HepG2 (cell line): Measurements from ENCODE around the gene DPP6.

ENCODE experiments used
- AFF4 ChIP-seq: sonication (generic); formaldehyde crosslinking; IDR thresholded peaks from 2 replicates; pipeline ENCODE4 v1.4.0; 2020; ENCODE audit warnings: missing genetic modification reagents
- ARNTL ChIP-seq: sonication (generic); formaldehyde crosslinking; IDR thresholded peaks from 2 replicates; pipeline ENCODE4 v1.4.0; 2020; ENCODE audit warnings: mild to moderate bottlenecking, missing genetic modification reagents
- CTCF ChIP-seq: sonication (generic); formaldehyde crosslinking; IDR thresholded peaks from 2 replicates; pipeline ENCODE4 v1.5.0; 2020; ENCODE audit warnings: mild to moderate bottlenecking, missing genetic modification reagents, moderate library complexity
- EZH2 ChIP-seq: conservative IDR thresholded peaks from 2 replicates; pipeline ENCODE4 v1.6.1; 2012; ENCODE audit warnings: mild to moderate bottlenecking, low read depth, low read length, moderate library complexity
- HNRNPL ChIP-seq: fragments of 200-400 bp; formaldehyde crosslinking; IDR thresholded peaks from 2 replicates; pipeline ENCODE4 v1.6.1; 2017; ENCODE audit warnings: mild to moderate bottlenecking, low read depth, low read length
- NFYB ChIP-seq: sonication (generic); formaldehyde crosslinking; IDR thresholded peaks from 2 replicates; pipeline ENCODE4 v1.4.0; 2020; ENCODE audit warnings: missing genetic modification reagents
- NONO ChIP-seq, 2 experiments: fragments of 450-650 bp in 1 of 2; sonication (generic) in 1 of 2; formaldehyde crosslinking in 1 of 2; IDR thresholded peaks in 1 of 2; conservative IDR thresholded peaks in 1 of 2; 2 replicates each; pipeline versions ENCODE4 v1.6.1 to v1.8.0; 2017 to 2022; ENCODE audit warnings: mild to moderate bottlenecking in 1 of 2, missing genetic modification reagents in 1 of 2, moderate library complexity in 1 of 2
- POLR2A ChIP-seq, 2 experiments: IDR thresholded peaks; 2 replicates each; pipeline ENCODE4 v1.6.1; 2011; ENCODE audit warnings: low read depth in 2 of 2, low read length in 2 of 2, mild to moderate bottlenecking in 1 of 2, moderate library complexity in 1 of 2; ENCODE audit not compliant: insufficient read depth in 1 of 2
- POLR2AphosphoS2 ChIP-seq: IDR thresholded peaks from 2 replicates; pipeline ENCODE4 v1.6.1; 2011; ENCODE audit warnings: low read depth, low read length, improper control_type of control experiment
- POLR2G ChIP-seq: fragments of 200-400 bp; formaldehyde crosslinking; IDR thresholded peaks from 2 replicates; pipeline ENCODE4 v1.6.1; 2018; ENCODE audit warnings: mild to moderate bottlenecking, low read depth, low read length, moderate library complexity
- ZNF18 ChIP-seq: sonication (generic); formaldehyde crosslinking; IDR thresholded peaks from 2 replicates; pipeline ENCODE4 v1.8.0; 2022; ENCODE audit warnings: mild to moderate bottlenecking, missing genetic modification reagents; ENCODE audit not compliant: insufficient replicate concordance
- ZNF225 ChIP-seq: sonication (generic); formaldehyde crosslinking; IDR thresholded peaks from 2 replicates; pipeline ENCODE4 v1.4.0; 2020; ENCODE audit warnings: mild to moderate bottlenecking, missing genetic modification reagents

GRCh38 chr7:154688952-154689351 is 636.8 kb downstream of the DPP6 start:
- TF ChIP-seq ZNF18 (CRISPR knock-in tag) (no peak), CTCF (CRISPR knock-in tag) (no peak), ARNTL (CRISPR knock-in tag) (no peak), HNRNPL (no peak), POLR2AphosphoS2 (no peak), AFF4 (CRISPR knock-in tag) (no peak), NONO (IDR thresholded peaks at IDR 0.05) (no peak), NONO (CRISPR knock-in tag; conservative IDR thresholded peaks at IDR 0.05) (no peak), ZNF225 (CRISPR knock-in tag) (no peak), POLR2A (IDR thresholded peaks at IDR 0.05; ENCODE audit: insufficient read depth in 1 of 2, low read depth in 2 of 2, low read length in 2 of 2) (no peak), NFYB (no peak), POLR2G (no peak), EZH2 (no peak)
